Endothelial cell of umbilical vein (primary cell): ENCODE data around the gene CTXND1. TPM values are rescaled to one million over a fixed set of nuclear protein-coding genes. Genes with fewer than 3 reads are reported as not detected.

ENCODE experiments used
- BruUV-seq: library from RNA; stranded (reverse); fragments of 400-500 nt; replicated peaks from 2 replicates; lab custom pipeline; 2021; lab: Mats Ljungman, UMichigan
- CTCF ChIA-PET: fragments of 300-600, 350-600 bp; sonication (Branson Sonifier 250); formaldehyde crosslinking; loops from one replicate; lab custom pipeline; 2021; ENCODE audit warnings: antibody characterized with exemption, inconsistent platforms; lab: Charles Lee
- POLR2A ChIA-PET: fragments of 300-600, 350-600 bp; sonication (Branson Sonifier 250); formaldehyde crosslinking; loops from one replicate; lab custom pipeline; 2021; ENCODE audit warnings: antibody characterized with exemption, inconsistent platforms; lab: Charles Lee
- DNase-seq: peaks from one replicate; pipeline ENCODE4 v3.0.0-alpha.2; 2011; ENCODE audit warnings: low read depth, low spot score
- FAIRE-seq: peaks from 2 replicates; lab custom pipeline; 2011; peaks lifted over from hg19 to GRCh38; lab: Jason Lieb, UNC
- H2AFZ ChIP-seq: 2 replicates; pipeline ENCODE4 v1.6.0; 2012; ENCODE audit warnings: low read depth, low read length, control low read depth, inconsistent platforms
- H3K27ac ChIP-seq: 2 replicates; pipeline ENCODE4 v1.5.1; 2011; ENCODE audit warnings: low read depth, mild to moderate bottlenecking, control low read depth, low read length, moderate library complexity; ENCODE audit not compliant: insufficient read depth
- H3K27me3 ChIP-seq, 2 experiments: 2 replicates each; pipeline versions ENCODE4 v1.6.0 to v1.6.1; 2011; ENCODE audit warnings: low read length in 2 of 2, mixed read lengths in 1 of 2; ENCODE audit not compliant: control insufficient read depth in 2 of 2, insufficient read depth in 2 of 2
- H3K36me3 ChIP-seq, 2 experiments: 2 replicates in 1 of 2; 3 replicates in 1 of 2; pipeline ENCODE4 v1.5.1; 2011; ENCODE audit warnings: low read length in 2 of 2, mild to moderate bottlenecking in 1 of 2, moderate library complexity in 1 of 2; ENCODE audit not compliant: control insufficient read depth in 2 of 2, insufficient read depth in 2 of 2; ENCODE audit errors: extremely low read depth in 1 of 2
- H3K4me1 ChIP-seq: 3 replicates; pipeline ENCODE4 v1.5.1; 2011; ENCODE audit warnings: mild to moderate bottlenecking, low read length; ENCODE audit not compliant: control insufficient read depth, insufficient read depth; ENCODE audit errors: extremely low read depth
- H3K4me2 ChIP-seq: 2 replicates; pipeline ENCODE4 v1.6.1; 2011; ENCODE audit warnings: low read length, control low read depth, mixed read lengths; ENCODE audit not compliant: insufficient read depth
- H3K4me3 ChIP-seq, 3 experiments: fragments of 200-600 bp in 1 of 3; sonication (generic), shearing (Covaris generic) in 1 of 3; replicated peaks in 1 of 3; 2 replicates each; pipeline ENCODE4 v1.5.1; 2011 to 2016; ENCODE audit warnings: control low read depth in 3 of 3, low read length in 3 of 3, mild to moderate bottlenecking in 2 of 3, inconsistent platforms in 1 of 3, low read depth in 1 of 3, moderate library complexity in 1 of 3; ENCODE audit not compliant: insufficient read depth in 1 of 3
- H3K79me2 ChIP-seq: 2 replicates; pipeline ENCODE4 v1.6.0; 2012; ENCODE audit warnings: low read length, inconsistent platforms; ENCODE audit not compliant: control insufficient read depth, insufficient read depth
- H3K9ac ChIP-seq: replicated peaks from 2 replicates; pipeline ENCODE3; 2011; ENCODE audit warnings: low read length, control low read depth; ENCODE audit not compliant: insufficient read depth; ENCODE audit errors: extremely low read depth
- H3K9me1 ChIP-seq: replicated peaks from 3 replicates; pipeline ENCODE4 v1.6.0; 2011; ENCODE audit warnings: mild to moderate bottlenecking, low read length; ENCODE audit not compliant: control insufficient read depth, insufficient read depth; ENCODE audit errors: extremely low read depth
- H3K9me3 ChIP-seq: replicated peaks from 2 replicates; pipeline ENCODE4 v1.5.1; 2012; ENCODE audit warnings: low read length, inconsistent platforms; ENCODE audit not compliant: control insufficient read depth, insufficient read depth
- H4K20me1 ChIP-seq: replicated peaks from 2 replicates; pipeline ENCODE3; 2011; ENCODE audit warnings: mild to moderate bottlenecking, low read length; ENCODE audit not compliant: control insufficient read depth, insufficient read depth; ENCODE audit errors: extremely low read depth
- CTCF ChIP-seq, 2 donors: IDR thresholded peaks; 1 replicate in 1 of 2; 2 replicates in 1 of 2; pipeline ENCODE4 v1.5.1; 2011; ENCODE audit warnings: low read length in 2 of 2, mild to moderate bottlenecking in 2 of 2, moderate library complexity in 2 of 2, control low read depth in 1 of 2, inconsistent platforms in 1 of 2, low read depth in 1 of 2; ENCODE audit not compliant: insufficient read depth in 1 of 2; ENCODE audit errors: extremely low read depth in 1 of 2
- EZH2 ChIP-seq: IDR thresholded peaks from 2 replicates; pipeline ENCODE4 v1.6.1; 2012; ENCODE audit warnings: borderline replicate concordance, low read depth, mild to moderate bottlenecking, moderate library complexity, low read length, inconsistent platforms; ENCODE audit not compliant: severe bottlenecking
- FOS ChIP-seq: IDR thresholded peaks from 2 replicates; pipeline ENCODE4 v1.6.1; 2011; ENCODE audit warnings: mild to moderate bottlenecking, low read length, moderate library complexity, borderline replicate concordance; ENCODE audit not compliant: insufficient read depth
- GATA2 ChIP-seq: IDR thresholded peaks from 2 replicates; pipeline ENCODE4 v1.7.0; 2011; ENCODE audit warnings: low read depth, mild to moderate bottlenecking, moderate library complexity, mixed read lengths, low read length; ENCODE audit not compliant: insufficient read length, insufficient read depth
- JUN ChIP-seq: IDR thresholded peaks from 2 replicates; pipeline ENCODE4 v1.6.1; 2011; ENCODE audit warnings: borderline replicate concordance, low read depth; ENCODE audit not compliant: insufficient read length, insufficient read depth
- MAX ChIP-seq: IDR thresholded peaks from 2 replicates; pipeline ENCODE4 v1.6.1; 2011; ENCODE audit not compliant: insufficient read depth, insufficient read length
- MYC ChIP-seq: IDR thresholded peaks from one replicate; pipeline ENCODE4 v1.6.1; 2011; ENCODE audit warnings: mild to moderate bottlenecking, low read depth, low read length
- POLR2A ChIP-seq: IDR thresholded peaks from 2 replicates; pipeline ENCODE4 v1.6.1; 2012; ENCODE audit warnings: low read depth, mild to moderate bottlenecking, control low read depth, low read length
- POLR2AphosphoS5 ChIP-seq: IDR thresholded peaks from 2 replicates; pipeline ENCODE4 v1.6.1; 2012; ENCODE audit warnings: low read depth, mild to moderate bottlenecking, control low read depth, low read length, moderate library complexity; ENCODE audit not compliant: insufficient read depth
- dilution Hi-C: fragments of 300-500 bp; cut with MboI; formaldehyde crosslinking; loops from one replicate; pipeline ENCODE4 v1.15.0; 2019; ENCODE audit warnings: low sequenced_read_pairs; ENCODE audit not compliant: extremely low pct_ligation_motif_present
- intact Hi-C: fragments of 100-400 bp; cut with micrococcal nuclease; formaldehyde crosslinking; loops from one replicate; pipeline ENCODE4 v1.10.0; 2022
- polyA plus RNA-seq, 4 experiments: library from polyadenylated mRNA; depleted of rRNA in 3 of 4; stranded (reverse) in 3 of 4; unstranded in 1 of 4; fragments of >200 nt; gene quantifications; 2 replicates each; pipeline versions ENCODE4 v1.2.1 to v1.2.3, GENCODE V29; 2011 to 2012; ENCODE audit warnings: missing spikeins in 1 of 4
- total RNA-seq: library from RNA; stranded (reverse); gene quantifications from 2 replicates; pipeline ENCODE4 v1.2.3, GENCODE V29; 2021

The CTXND1 gene
- total and polyA plus RNA-seq, 2 donors (not counting 3 experiments of a cell fraction or from before 2014, with no cell fraction given), result not detected

- H3K4me3 ChIP-seq, result no peak overlapping the region
- dilution Hi-C loops (no loop called here), intact Hi-C loops (no loop called here)
- FAIRE-seq, result no peak
- no TSS peak for BruUV-seq
- peaks cover 28% of the 10 kb centered on the region for H3K4me1 ChIP-seq
- no peak overlapping the region for H3K27ac ChIP-seq
- no peak for TF ChIP-seq JUN
- TF ChIP-seq GATA2, result no peak
- TF ChIP-seq EZH2, result no peak
- TF ChIP-seq MAX, result no peak
- TF ChIP-seq FOS, result no peak
- no peak for TF ChIP-seq CTCF (IDR thresholded peaks at IDR 0.05; ENCODE audit: extremely low read depth in 1 of 2, insufficient read depth in 1 of 2, low read depth in 1 of 2, low read length in 2 of 2)
- no peak for TF ChIP-seq POLR2AphosphoS5
- TF ChIP-seq MYC, result no peak
- TF ChIP-seq POLR2A, result no peak
- H2AFZ ChIP-seq, result no peak overlapping the region
- no peaks in the 10 kb centered on the region for H3K9me3 ChIP-seq
- no peaks in the 10 kb centered on the region for H4K20me1 ChIP-seq
- no peak overlapping the region for H3K9ac ChIP-seq
- H3K9me1 ChIP-seq, result no peaks in the 10 kb centered on the region
- H3K79me2 ChIP-seq, result no peaks in the 10 kb centered on the region
- CTCF ChIA-PET, result interaction anchor here (2.2 kb wide), 1 partner anchor 7 kb away, joined by 5 read pairs; no protein-coding TSS in a partner anchor
- no peak for DNase-seq
- POLR2A ChIA-PET, result no interaction called here
- no peak overlapping the region for H3K4me2 ChIP-seq
- no peaks in the 10 kb centered on the region for H3K27me3 ChIP-seq
- H3K36me3 ChIP-seq, result no peaks in the 10 kb centered on the region
These were observed 71.5 kb downstream of the CTXND1 start for GRCh38 chr15:80180468-80180867.
